ENCODE measurements around the gene CMSS1.
"Not testable (repeated sequence)": the region's sequence is repeated elsewhere in the genome, so short reads cannot be mapped to it uniquely, and the experiment has no call there.

Gene CMSS1

GRCh38 chr3:100047455-100048141 is 229.9 kb downstream of the CMSS1 start:
- peak overlapping the region; percentile 35 to 75 (median 65) for H3K27ac Mint-ChIP-seq
- no peak overlapping the region for H3K4me3 Mint-ChIP-seq
- H3K9me3 Mint-ChIP-seq, result no peaks in the 10 kb centered on the region
- H3K36me3 Mint-ChIP-seq (ENCODE audit: low read depth), result no peaks in the 10 kb centered on the region
- no peak for TF ChIP-seq CTCF (IDR thresholded peaks at IDR 0.05; ENCODE audit: unreplicated experiment in 3 of 3)
- no peaks in the 10 kb centered on the region for H3K27me3 Mint-ChIP-seq (ENCODE audit: low read depth)
- H3K4me1 Mint-ChIP-seq, result peaks cover 44% of the 10 kb centered on the region

GRCh38 chr3:100048248-100048647 is 230.6 kb downstream of the CMSS1 start:
- TF ChIP-seq CTCF (IDR thresholded peaks at IDR 0.05; ENCODE audit: unreplicated experiment in 3 of 3), result no peak
- Mint-ChIP-seq H3K27ac (no peak overlapping the region), H3K4me1 (peaks cover 37% of the 10 kb centered on the region)

GRCh38 chr3:100051513-100051912 is 233.9 kb downstream of the CMSS1 start:
- H3K27ac Mint-ChIP-seq; H3K36me3 Mint-ChIP-seq (ENCODE audit: low read depth); H3K27me3 Mint-ChIP-seq (ENCODE audit: low read depth); H3K9me3 Mint-ChIP-seq; H3K4me3 Mint-ChIP-seq: not testable (repeated sequence)
- peaks cover 16% of the 10 kb centered on the region for H3K4me1 Mint-ChIP-seq

More at GRCh38 chr3:100048248-100048647, 230.6 kb downstream of the CMSS1 start:
- Mint-ChIP-seq H3K27me3 (ENCODE audit: low read depth) (no peaks in the 10 kb centered on the region), H3K36me3 (ENCODE audit: low read depth) (no peaks in the 10 kb centered on the region), H3K9me3 (no peaks in the 10 kb centered on the region), H3K4me3 (no peak overlapping the region)

- no peak for TF ChIP-seq CTCF (IDR thresholded peaks at IDR 0.05; ENCODE audit: unreplicated experiment in 3 of 3)
- H3K27ac Mint-ChIP-seq, result peak overlapping the region in 2 of 3 experiments; percentile 11 to 51
- H3K9me3 Mint-ChIP-seq, result no peaks in the 10 kb centered on the region
- peaks cover 5% of the 10 kb centered on the region for H3K36me3 Mint-ChIP-seq (ENCODE audit: low read depth)
- no peaks in the 10 kb centered on the region for H3K27me3 Mint-ChIP-seq (ENCODE audit: low read depth)
- H3K4me3 Mint-ChIP-seq, result no peak overlapping the region
- H3K4me1 Mint-ChIP-seq, result peaks cover 2% of the 10 kb centered on the region
Measured at GRCh38 chr3:100053951-100054620, 236.4 kb downstream of the CMSS1 start.

GRCh38 chr3:100057716-100058575 is 240.3 kb downstream of the CMSS1 start:
- no peaks in the 10 kb centered on the region for H3K9me3 Mint-ChIP-seq
- no peak overlapping the region for H3K27ac Mint-ChIP-seq
- H3K4me3 Mint-ChIP-seq, result no peak overlapping the region
- H3K36me3 Mint-ChIP-seq (ENCODE audit: low read depth), result peaks cover 5% of the 10 kb centered on the region
- TF ChIP-seq CTCF (IDR thresholded peaks at IDR 0.05; ENCODE audit: unreplicated experiment in 3 of 3), result no peak
- H3K4me1 Mint-ChIP-seq, result peaks cover 20% of the 10 kb centered on the region
- no peaks in the 10 kb centered on the region for H3K27me3 Mint-ChIP-seq (ENCODE audit: low read depth)

- H3K27ac Mint-ChIP-seq, result peak overlapping the region in 2 of 3 experiments; percentile 56 to 81
- H3K9me3 Mint-ChIP-seq, result no peaks in the 10 kb centered on the region
- H3K27me3 Mint-ChIP-seq (ENCODE audit: low read depth), result no peaks in the 10 kb centered on the region
- H3K4me1 Mint-ChIP-seq, result peaks cover 20% of the 10 kb centered on the region
- peaks cover 5% of the 10 kb centered on the region for H3K36me3 Mint-ChIP-seq (ENCODE audit: low read depth)
- no peak overlapping the region for H3K4me3 Mint-ChIP-seq
- TF ChIP-seq CTCF (IDR thresholded peaks at IDR 0.05; ENCODE audit: unreplicated experiment in 3 of 3), result no peak
Measured at GRCh38 chr3:100059472-100059871, 241.8 kb downstream of the CMSS1 start.

Measured in nephron (organoid).